Amniotic stem cell (primary cell): ENCODE results near the gene PIK3C2G.

ENCODE experiments used
- DNase-seq: peaks from one replicate; lab custom pipeline; 2025; lab: John Stamatoyannopoulos, UW

Gene PIK3C2G

DNA sequence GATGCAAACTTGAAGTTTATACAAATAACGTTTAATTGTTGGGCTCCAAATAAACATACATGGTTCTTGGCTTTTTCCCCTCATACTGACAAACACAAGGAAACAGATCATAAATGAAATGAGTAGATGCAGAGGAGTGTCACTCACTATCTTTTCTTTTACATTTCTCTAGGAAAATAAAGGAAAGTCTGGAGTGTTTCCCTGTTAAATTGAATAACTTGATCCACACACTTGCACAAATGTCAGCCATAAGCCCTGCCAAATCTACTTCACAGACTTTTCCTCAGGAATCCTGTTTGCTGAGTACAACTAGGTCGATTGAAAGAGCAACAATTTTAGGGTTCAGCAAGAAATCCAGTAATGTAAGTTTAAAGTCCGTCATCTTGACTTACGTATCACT lies 301.2 kb downstream of the PIK3C2G start:
- no peak for DNase-seq

GRCh38 chr12:18564306-18564705 lies 303.0 kb downstream of the PIK3C2G start:
- DNase-seq, result no peak

GRCh38 chr12:18567787-18568186 lies 306.5 kb downstream of the PIK3C2G start:
- DNase-seq, result no peak

DNA sequence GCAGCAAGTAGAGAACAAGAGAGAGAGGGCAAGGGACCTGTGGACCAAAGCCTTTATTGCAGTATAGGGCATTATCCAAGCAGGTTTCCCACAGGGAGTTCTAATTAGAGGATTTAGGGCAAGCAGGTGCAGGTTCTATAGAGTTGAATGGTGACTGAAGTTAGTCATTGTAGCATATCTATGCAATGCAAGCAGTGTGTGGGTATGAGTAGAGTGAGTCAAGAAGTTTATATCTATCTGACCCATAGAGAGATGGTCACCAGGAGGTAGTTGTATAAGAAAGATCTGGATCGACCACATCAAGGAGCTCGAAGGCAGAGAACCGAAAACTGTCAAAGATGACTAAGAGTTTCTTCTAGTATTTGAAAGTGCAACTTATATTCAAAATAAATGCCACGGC lies 309.2 kb downstream of the PIK3C2G start:
- no peak for DNase-seq

DNA sequence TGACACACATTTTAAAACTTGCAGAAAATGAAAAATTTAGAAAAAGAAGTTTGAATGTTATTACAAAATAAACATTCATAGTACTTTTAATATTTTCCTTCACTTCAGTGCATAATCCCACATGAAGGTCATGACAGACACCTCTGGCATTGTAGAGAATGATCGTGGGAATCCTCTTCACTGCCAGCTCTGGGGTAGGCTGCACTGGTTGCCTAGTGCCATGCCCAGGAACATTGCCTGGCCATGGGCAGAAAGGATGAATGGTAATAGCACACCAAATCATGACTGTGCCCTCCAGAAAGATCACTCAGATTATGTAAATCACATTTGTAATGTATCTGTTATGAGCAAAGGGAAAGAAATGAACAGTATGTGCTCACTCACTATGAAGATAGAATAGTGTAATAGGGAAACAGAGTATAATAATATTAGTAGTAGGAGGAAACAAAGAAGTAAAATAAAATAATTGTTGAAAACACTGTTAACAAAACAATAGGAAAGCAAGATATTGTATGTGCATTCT lies 314.8 kb downstream of the PIK3C2G start:
- no peak for DNase-seq

- DNase-seq, result no peak
These were observed 315.3 kb downstream of the PIK3C2G start for GRCh38 chr12:18576648-18577047.

GRCh38 chr12:18578191-18578590 lies 316.9 kb downstream of the PIK3C2G start:
- DNase-seq, result no peak

DNA sequence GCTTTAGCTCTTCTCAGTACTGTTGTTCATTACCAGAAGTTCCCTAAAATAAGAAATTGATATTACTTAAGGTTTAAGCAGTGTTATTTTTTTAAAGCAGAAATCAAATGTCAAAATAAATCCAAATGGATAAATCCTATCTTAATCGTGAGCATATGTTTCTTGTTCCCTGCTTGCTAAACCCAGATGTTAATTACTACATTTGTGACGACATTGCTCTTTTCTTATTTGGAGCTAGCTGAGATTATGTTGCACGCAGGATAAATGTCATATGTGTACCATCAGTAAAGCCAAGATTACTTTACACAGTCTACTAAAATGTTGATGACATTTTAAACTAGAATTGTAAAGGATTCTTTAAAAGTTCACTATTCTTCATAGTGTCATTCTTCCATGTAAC lies 319.0 kb downstream of the PIK3C2G start:
- DNase-seq, result no peak

- DNase-seq, result no peak
These were observed 319.4 kb downstream of the PIK3C2G start for GRCh38 chr12:18580706-18581105.

DNA sequence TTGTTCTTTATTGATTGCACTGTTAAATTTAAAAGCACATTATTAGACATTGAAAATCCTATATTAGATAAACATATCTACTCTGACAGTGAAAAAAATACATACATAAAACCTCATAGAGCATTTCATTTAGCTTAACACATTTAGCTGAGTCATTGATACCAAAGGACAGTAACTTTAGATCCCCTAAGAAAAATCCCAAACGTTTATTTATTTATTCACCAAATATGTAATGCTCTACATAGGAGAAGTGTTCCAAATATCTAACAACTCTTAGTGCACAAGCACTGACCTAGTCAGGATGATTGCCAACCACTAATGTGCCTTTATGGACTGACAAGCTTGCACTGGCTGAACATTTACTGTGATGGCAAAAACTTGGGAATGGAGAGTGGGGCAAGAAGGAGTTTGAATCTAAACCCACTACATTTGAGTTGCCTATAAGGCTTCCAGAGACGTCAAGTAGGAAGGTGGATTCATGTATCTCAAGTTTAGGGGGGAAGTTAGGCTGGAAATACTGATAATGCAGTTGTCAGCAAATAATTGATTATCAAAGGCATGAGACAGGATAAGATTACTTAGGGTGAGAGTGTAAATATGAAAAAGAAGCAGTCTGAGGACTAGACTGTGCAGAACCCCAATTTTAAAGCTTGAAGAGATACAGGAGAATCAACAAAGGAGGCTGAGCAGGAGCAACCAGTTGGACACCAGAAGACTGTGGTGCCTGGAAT lies 320.1 kb downstream of the PIK3C2G start:
- no peak for DNase-seq

GRCh38 chr12:18583655-18584054 lies 322.3 kb downstream of the PIK3C2G start:
- no peak for DNase-seq

GRCh38 chr12:18586581-18586980 lies 325.3 kb downstream of the PIK3C2G start:
- DNase-seq, result no peak

GRCh38 chr12:18589316-18589715 lies 328.0 kb downstream of the PIK3C2G start:
- DNase-seq, result no peak

DNA sequence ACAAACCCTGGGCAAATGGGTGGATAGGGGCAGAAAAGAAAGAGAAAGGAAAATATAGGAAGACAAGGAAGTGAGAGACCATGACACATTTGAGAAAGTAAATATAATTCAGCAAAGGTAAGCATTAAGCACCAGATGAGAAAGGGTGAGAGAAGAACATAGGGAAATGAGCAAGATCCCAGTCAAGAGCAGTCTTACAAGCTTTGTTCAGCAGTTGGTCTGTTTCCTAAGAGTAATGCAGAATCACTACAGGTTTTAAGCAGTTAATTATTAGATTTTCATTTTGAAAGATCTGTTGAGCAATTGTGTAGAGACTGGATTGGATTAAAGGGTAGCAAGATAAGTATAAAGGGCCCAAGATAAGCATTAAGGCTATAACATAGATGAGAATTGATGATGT lies 330.2 kb downstream of the PIK3C2G start:
- no peak for DNase-seq

DNA sequence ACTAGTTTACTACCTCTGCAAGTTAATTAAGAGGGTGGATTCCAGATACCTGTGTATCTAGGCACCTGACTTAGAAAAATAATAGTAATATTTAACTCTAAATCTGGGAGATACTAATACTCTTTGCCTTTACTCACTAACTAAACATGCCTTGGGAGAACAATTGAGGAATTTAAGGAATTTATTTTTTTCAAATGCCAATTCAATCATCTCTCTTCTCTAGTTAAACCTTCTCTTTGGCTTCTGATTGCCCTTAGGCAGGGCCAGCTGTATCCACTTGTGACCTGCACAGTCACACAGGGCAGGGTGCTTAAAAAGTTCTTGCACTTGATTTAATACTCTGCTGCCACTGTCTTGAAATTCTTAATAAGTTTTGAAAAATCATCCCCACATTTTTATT lies 334.1 kb downstream of the PIK3C2G start:
- no peak for DNase-seq

GRCh38 chr12:18601962-18602361 lies 340.6 kb downstream of the PIK3C2G start:
- DNase-seq, result no peak

GRCh38 chr12:18612971-18613370 lies 351.7 kb downstream of the PIK3C2G start:
- no peak for DNase-seq

- DNase-seq, result no peak
These were observed 359.7 kb downstream of the PIK3C2G start for GRCh38 chr12:18620986-18621385.

DNA sequence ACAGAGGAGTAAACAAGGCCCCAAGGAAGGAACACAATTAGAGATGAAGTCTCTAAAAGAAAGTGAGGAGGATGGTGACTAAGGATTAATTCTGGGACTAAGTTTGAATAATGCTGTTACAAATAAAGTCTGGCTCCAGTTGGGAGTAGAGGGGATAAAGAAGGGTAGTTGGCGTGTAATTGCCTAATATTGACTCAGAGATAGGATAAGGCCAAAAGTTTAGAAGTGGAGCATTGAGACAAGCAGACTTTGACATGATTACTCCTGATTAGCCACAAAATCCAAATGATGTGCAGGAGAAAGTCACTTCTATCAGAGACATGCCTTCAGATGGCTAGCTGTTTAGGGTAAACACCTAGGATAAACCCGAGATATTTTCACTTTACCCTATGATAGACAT lies 368.1 kb downstream of the PIK3C2G start:
- DNase-seq, result no peak

- no peak for DNase-seq
These were observed 368.6 kb downstream of the PIK3C2G start for GRCh38 chr12:18629916-18630315.

GRCh38 chr12:18631339-18631738 lies 370.0 kb downstream of the PIK3C2G start:
- DNase-seq, result no peak

GRCh38 chr12:18632848-18633247 lies 371.5 kb downstream of the PIK3C2G start:
- no peak for DNase-seq

DNA sequence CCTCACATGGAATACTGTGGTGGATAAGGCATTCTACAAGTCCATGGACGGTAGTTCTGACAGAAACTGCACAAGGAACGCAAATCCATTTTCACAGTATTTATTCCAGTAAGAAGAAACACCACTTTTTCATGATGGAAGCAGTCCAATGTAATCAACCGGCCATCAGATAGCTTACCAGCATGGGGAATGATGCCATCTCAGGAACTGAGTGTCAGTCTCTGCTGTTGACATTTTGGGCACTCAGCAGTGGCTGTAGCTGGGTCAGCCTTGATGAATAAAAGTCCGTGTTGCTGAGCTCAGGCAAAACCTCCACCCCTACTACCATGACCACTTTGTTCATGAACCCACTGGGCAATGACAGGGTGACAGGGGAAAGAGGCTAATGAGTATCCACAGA lies 373.1 kb downstream of the PIK3C2G start:
- DNase-seq, result no peak

DNA sequence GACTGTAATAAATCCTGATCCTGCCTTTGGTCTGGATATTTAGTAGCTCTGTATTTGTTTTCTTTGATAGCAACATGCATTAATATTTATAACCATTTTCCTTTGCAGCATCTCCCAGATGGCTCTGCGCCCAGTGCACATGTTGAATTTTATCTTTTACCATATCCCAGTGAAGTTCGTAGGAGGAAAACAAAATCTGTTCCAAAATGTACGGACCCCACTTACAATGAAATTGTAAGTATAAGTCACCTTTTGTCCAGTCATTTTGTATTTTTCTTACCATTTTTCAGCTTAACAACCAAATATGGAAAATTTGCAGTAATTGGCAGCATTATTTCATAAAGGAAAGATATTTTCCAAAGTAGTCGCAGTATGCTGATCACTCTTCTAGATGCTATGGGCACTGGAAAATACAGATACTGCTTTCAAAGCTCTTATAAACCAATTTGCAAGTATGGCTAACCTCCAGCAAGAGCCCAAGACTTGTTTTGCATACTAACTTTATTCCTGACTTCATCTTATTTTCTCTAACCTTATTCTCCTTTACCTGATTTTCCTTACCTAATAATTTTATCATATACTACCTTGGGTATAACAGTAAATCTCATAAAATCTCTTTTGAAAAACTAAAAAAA lies 379.1 kb downstream of the PIK3C2G start:
- DNase-seq, result no peak
